SK-N-SH treated with all-trans-retinoic acid at 6 μM for 48 hours (cell line): ENCODE results near the gene MT2A.

Source experiments
- ARNTL ChIP-seq: fragments of 450-650 bp; formaldehyde crosslinking; IDR thresholded peaks from 2 replicates; pipeline ENCODE4 v1.5.0; 2020; ENCODE audit warnings: low read depth, mild to moderate bottlenecking, moderate library complexity, borderline replicate concordance
- ISL1 ChIP-seq: fragments of 250-450 bp; sonication (Bioruptor Pico); IDR thresholded peaks from 2 replicates; pipeline ENCODE4 v2.1.2; 2022; ENCODE audit warnings: mild to moderate bottlenecking, moderate library complexity
- RARB ChIP-seq: fragments of 250-450 bp; sonication (Bioruptor Pico); IDR thresholded peaks from 2 replicates; pipeline ENCODE4 v1.8.0; 2021; ENCODE audit warnings: mild to moderate bottlenecking, moderate library complexity
- SNAI2 ChIP-seq: fragments of 250-450 bp; sonication (Bioruptor Pico); IDR thresholded peaks from 2 replicates; pipeline ENCODE4 v1.5.0; 2020; ENCODE audit warnings: mild to moderate bottlenecking, moderate library complexity
- TOX ChIP-seq: fragments of 250-450 bp; sonication (Bioruptor Pico); IDR thresholded peaks from 2 replicates; pipeline ENCODE4 v1.8.0; 2021; ENCODE audit warnings: mild to moderate bottlenecking, moderate library complexity, borderline replicate concordance
- ZC3H10 ChIP-seq: fragments of 250-450 bp; sonication (Bioruptor Pico); IDR thresholded peaks from 2 replicates; pipeline ENCODE4 v1.5.1; 2021; ENCODE audit warnings: mild to moderate bottlenecking, moderate library complexity
- ZFP30 ChIP-seq: fragments of 450-650 bp; formaldehyde crosslinking; IDR thresholded peaks from 2 replicates; pipeline ENCODE4 v1.5.0; 2022; ENCODE audit warnings: mild to moderate bottlenecking, moderate library complexity
- TF ChIP-seq, protein P1 (sequence below): fragments of 250-450 bp; sonication (Bioruptor Pico); IDR thresholded peaks from 2 replicates; pipeline ENCODE4 v1.8.0; 2020; ENCODE audit warnings: mild to moderate bottlenecking, moderate library complexity, borderline replicate concordance

DNA sequence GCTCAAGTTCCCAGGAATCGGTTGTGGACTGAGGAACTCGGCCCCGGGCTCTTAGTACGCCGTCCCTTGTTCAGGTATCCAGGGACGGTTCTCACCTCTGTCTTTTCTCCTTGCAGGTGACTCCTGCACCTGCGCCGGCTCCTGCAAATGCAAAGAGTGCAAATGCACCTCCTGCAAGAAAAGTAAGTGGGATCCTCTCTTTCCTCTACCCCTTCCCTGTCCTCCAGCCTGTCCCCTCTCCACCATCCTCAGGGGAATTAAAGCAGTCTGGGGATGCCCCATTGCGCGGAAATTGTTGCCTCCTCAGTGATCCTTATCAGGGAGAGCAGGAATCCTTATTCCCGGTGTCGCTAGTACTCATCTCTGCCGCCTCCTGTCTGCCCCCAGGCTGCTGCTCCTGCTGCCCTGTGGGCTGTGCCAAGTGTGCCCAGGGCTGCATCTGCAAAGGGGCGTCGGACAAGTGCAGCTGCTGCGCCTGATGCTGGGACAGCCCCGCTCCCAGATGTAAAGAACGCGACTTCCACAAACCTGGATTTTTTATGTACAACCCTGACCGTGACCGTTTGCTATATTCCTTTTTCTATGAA lies 585 bp downstream of the MT2A start:
- TF ChIP-seq, protein P1, sequence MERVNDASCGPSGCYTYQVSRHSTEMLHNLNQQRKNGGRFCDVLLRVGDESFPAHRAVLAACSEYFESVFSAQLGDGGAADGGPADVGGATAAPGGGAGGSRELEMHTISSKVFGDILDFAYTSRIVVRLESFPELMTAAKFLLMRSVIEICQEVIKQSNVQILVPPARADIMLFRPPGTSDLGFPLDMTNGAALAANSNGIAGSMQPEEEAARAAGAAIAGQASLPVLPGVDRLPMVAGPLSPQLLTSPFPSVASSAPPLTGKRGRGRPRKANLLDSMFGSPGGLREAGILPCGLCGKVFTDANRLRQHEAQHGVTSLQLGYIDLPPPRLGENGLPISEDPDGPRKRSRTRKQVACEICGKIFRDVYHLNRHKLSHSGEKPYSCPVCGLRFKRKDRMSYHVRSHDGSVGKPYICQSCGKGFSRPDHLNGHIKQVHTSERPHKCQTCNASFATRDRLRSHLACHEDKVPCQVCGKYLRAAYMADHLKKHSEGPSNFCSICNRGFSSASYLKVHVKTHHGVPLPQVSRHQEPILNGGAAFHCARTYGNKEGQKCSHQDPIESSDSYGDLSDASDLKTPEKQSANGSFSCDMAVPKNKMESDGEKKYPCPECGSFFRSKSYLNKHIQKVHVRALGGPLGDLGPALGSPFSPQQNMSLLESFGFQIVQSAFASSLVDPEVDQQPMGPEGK (CRISPR knock-in tag) = no peak
- no peak for TF ChIP-seq ZFP30 (CRISPR knock-in tag)
- no peak for TF ChIP-seq ZC3H10
- no peak for TF ChIP-seq TOX (CRISPR knock-in tag)
- no peak for TF ChIP-seq RARB (CRISPR knock-in tag)
- no peak for TF ChIP-seq ARNTL
- TF ChIP-seq SNAI2 = no peak
- no peak for TF ChIP-seq ISL1 (CRISPR knock-in tag)
